ENCODE results near the gene MRPL4.
A peak's percentile ranks its signal among the peaks of the same experiment; 100 is the strongest.

The MRPL4 gene

GRCh38 chr19:10254244-10254643, 2.2 kb downstream of the MRPL4 start:
- TF ChIP-seq, protein P1, sequence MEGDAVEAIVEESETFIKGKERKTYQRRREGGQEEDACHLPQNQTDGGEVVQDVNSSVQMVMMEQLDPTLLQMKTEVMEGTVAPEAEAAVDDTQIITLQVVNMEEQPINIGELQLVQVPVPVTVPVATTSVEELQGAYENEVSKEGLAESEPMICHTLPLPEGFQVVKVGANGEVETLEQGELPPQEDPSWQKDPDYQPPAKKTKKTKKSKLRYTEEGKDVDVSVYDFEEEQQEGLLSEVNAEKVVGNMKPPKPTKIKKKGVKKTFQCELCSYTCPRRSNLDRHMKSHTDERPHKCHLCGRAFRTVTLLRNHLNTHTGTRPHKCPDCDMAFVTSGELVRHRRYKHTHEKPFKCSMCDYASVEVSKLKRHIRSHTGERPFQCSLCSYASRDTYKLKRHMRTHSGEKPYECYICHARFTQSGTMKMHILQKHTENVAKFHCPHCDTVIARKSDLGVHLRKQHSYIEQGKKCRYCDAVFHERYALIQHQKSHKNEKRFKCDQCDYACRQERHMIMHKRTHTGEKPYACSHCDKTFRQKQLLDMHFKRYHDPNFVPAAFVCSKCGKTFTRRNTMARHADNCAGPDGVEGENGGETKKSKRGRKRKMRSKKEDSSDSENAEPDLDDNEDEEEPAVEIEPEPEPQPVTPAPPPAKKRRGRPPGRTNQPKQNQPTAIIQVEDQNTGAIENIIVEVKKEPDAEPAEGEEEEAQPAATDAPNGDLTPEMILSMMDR (IDR thresholded peaks at IDR 0.05; ENCODE audit: insufficient read depth, missing control alignments): no peak
- FAIRE-seq: no peak
- no peak for DNase-seq (ENCODE audit: insufficient read length, low spot score)

GRCh38 chr19:10255358-10255757, 3.3 kb downstream of the MRPL4 start:
- no peak for DNase-seq (ENCODE audit: insufficient read length, low spot score)
- no peak for FAIRE-seq
- TF ChIP-seq, protein P1 (IDR thresholded peaks at IDR 0.05; ENCODE audit: insufficient read depth, missing control alignments): no peak

- TF ChIP-seq, protein P1 (IDR thresholded peaks at IDR 0.05; ENCODE audit: insufficient read depth, missing control alignments): no peak
- DNase-seq (ENCODE audit: insufficient read length, low spot score) (no peak), FAIRE-seq (no peak)
Observed at GRCh38 chr19:10256551-10256950, 4.5 kb downstream of the MRPL4 start.

GRCh38 chr19:10256970-10257615, 5.1 kb downstream of the MRPL4 start:
- FAIRE-seq (no peak), DNase-seq (ENCODE audit: insufficient read length, low spot score) (no peak)
- TF ChIP-seq, protein P1 (IDR thresholded peaks at IDR 0.05; ENCODE audit: insufficient read depth, missing control alignments): no peak

DNA sequence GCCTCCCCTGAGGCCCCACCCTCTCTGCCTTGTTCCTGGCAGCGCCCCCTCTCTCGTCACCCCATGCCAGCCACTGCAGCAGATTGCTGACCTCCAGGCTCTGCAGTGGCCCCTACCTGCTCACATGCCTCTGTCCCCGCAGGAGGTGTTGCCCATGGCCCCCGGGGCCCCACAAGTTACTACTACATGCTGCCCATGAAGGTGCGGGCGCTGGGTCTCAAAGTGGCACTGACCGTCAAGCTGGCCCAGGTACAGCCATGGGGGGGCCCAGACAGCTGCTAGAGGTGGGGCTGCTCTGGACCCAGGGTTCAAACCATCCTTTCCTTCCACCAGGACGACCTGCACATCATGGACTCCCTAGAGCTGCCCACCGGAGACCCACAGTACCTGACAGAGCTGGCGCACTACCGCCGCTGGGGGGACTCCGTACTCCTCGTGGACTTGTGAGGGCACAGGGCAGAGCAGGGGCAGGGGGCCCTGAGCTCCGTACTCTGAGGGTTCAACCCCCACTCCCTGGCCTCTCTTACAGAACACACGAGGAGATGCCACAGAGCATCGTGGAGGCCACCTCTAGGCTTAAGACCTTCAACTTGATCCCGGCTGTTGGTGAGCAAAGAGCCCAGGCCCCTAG, 6.2 kb downstream of the MRPL4 start:
- TF ChIP-seq, protein P1 (IDR thresholded peaks at IDR 0.05; ENCODE audit: insufficient read depth, missing control alignments): no peak
- DNase-seq (ENCODE audit: insufficient read length, low spot score) (no peak), FAIRE-seq (no peak)

DNA sequence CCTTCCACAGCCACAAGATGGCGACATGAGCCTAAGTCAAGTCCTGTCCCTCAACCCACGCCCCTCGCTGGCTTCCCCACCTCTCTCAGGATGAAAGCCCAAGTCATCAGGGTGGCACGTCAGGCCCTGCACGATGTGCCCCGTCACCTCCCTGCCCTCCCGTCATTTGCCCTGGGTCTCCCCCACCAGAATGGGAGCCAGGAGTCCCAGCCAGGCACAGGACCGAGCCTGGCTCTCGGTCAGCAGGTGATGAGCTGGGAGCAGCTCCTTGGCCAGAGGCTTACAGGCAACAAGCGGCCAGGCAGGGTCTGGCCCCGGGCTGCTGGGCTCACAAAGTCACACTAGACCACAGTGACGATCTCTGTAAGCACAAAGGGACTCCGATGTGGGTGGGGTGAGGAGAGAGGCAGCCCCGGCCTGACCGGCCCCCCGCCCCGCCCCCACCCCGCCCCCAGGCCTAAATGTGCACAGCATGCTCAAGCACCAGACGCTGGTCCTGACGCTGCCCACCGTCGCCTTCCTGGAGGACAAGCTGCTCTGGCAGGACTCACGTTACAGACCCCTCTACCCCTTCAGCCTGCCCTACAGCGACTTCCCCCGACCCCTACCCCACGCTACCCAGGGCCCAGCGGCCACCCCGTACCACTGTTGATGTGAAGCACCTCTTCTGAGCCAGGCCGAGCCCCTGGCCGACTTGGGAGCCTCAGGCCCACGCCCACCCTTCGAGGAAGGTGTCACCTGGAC, 7.3 kb downstream of the MRPL4 start:
- TF ChIP-seq, protein P1 (IDR thresholded peaks at IDR 0.05; ENCODE audit: insufficient read depth, missing control alignments): peak; percentile 70
- no peak for DNase-seq (ENCODE audit: insufficient read length, low spot score)
- FAIRE-seq: no peak

Measured in D721Med (cell line).